ENCODE data around the gene TXLNB. TPM values are rescaled to one million over a fixed set of nuclear protein-coding genes. Genes with fewer than 3 reads are reported as not detected.

Gene TXLNB
- total RNA-seq, 6 experiments from 2014 or later: 0.07 TPM; not detected in 5

DNA sequence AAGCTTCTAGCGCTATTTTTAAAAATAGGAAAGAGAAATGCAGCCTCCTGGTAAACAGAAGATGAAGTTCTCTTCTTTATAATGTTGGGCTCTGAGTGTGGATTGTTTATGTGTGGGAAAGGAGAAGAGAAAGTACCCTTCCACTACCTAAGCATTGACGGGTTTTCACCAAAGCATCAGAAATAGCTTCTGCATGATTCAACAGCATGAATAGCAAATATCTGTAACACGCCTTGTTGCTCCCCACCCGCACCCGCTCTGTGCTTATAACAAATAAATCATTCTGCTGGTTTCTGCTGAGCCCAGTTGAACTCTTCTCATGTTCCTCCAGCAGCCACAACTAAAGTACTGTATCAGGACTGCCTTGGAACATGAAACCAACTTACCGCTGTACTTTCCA, 20.7 kb downstream of the TXLNB start:
- no peak for DNase-seq
- Mint-ChIP-seq H3K4me3 (no peak overlapping the region), H3K9me3 (no peaks in the 10 kb centered on the region), H3K27ac (no peak overlapping the region), H3K36me3 (ENCODE audit: low read depth) (no peaks in the 10 kb centered on the region), H3K27me3 (ENCODE audit: insufficient read depth) (peaks cover 5% of the 10 kb centered on the region), H3K4me1 (ENCODE audit: low read depth) (no peaks in the 10 kb centered on the region)
- TF ChIP-seq, protein P1, sequence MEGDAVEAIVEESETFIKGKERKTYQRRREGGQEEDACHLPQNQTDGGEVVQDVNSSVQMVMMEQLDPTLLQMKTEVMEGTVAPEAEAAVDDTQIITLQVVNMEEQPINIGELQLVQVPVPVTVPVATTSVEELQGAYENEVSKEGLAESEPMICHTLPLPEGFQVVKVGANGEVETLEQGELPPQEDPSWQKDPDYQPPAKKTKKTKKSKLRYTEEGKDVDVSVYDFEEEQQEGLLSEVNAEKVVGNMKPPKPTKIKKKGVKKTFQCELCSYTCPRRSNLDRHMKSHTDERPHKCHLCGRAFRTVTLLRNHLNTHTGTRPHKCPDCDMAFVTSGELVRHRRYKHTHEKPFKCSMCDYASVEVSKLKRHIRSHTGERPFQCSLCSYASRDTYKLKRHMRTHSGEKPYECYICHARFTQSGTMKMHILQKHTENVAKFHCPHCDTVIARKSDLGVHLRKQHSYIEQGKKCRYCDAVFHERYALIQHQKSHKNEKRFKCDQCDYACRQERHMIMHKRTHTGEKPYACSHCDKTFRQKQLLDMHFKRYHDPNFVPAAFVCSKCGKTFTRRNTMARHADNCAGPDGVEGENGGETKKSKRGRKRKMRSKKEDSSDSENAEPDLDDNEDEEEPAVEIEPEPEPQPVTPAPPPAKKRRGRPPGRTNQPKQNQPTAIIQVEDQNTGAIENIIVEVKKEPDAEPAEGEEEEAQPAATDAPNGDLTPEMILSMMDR (IDR thresholded peaks at IDR 0.05): no peak

DNA sequence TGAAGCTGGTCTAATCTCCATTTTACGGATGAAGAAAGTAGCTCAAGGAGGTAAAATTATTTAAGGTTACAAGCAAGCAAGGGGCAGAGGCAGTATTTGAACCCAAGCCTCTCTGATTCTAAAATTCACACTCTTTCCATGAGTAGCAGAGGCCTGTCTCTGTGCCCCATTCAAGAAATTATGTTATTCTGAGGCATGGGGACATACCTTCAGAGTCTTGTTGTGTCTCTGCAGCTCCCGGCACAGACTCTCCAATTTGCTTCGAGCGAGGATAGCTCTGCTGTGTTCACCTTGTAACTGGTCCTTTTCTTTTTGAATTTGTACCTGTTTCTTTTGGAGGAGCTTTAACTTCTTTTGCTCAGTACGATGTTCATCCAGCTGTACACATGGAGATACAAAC, 21.5 kb downstream of the TXLNB start:
- Mint-ChIP-seq H3K36me3 (ENCODE audit: low read depth) (no peaks in the 10 kb centered on the region), H3K27me3 (ENCODE audit: insufficient read depth) (peaks cover 5% of the 10 kb centered on the region), H3K27ac (no peak overlapping the region), H3K9me3 (no peaks in the 10 kb centered on the region), H3K4me3 (no peak overlapping the region), H3K4me1 (ENCODE audit: low read depth) (no peaks in the 10 kb centered on the region)
- DNase-seq: no peak
- TF ChIP-seq, protein P1 (IDR thresholded peaks at IDR 0.05): no peak

DNA sequence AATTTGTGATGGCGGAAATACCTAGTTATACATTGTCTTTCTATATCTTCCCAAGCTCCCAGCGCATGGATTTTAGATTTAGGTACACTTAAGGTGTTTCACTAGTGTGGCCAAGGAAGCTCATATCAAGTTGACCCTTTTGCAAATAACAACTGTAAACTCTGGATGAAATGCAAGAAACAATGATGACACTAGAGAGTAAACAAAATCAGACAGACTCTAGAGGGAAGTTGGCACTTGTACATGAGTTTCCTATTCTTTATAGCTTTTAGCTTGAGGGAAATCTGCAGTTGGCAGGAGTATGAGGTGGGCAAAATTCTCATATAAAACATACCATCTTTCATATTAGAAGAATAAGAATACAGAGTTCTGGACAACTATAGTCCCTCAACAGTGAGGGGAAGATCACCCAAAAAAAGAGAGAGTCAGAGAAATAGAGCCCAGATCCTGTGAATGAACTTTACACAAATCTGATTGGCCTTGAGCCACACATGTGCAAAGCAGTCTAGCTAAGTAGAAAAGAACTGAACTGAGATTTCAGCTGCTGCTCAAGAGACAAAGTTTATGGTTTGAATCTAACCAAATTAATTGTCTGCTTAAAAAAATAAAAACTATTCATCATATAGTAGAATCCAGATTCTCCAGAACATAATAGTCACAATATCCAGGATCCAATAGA, 26.1 kb downstream of the TXLNB start:
- no peak for DNase-seq
- H3K36me3 Mint-ChIP-seq (ENCODE audit: low read depth): no peaks in the 10 kb centered on the region
- no peak overlapping the region for H3K4me3 Mint-ChIP-seq
- no peaks in the 10 kb centered on the region for H3K9me3 Mint-ChIP-seq
- H3K27ac Mint-ChIP-seq: no peak overlapping the region
- peaks cover 7% of the 10 kb centered on the region for H3K4me1 Mint-ChIP-seq (ENCODE audit: low read depth)
- H3K27me3 Mint-ChIP-seq (ENCODE audit: insufficient read depth): peaks cover 5% of the 10 kb centered on the region
- TF ChIP-seq, protein P1 (IDR thresholded peaks at IDR 0.05): no peak

DNA sequence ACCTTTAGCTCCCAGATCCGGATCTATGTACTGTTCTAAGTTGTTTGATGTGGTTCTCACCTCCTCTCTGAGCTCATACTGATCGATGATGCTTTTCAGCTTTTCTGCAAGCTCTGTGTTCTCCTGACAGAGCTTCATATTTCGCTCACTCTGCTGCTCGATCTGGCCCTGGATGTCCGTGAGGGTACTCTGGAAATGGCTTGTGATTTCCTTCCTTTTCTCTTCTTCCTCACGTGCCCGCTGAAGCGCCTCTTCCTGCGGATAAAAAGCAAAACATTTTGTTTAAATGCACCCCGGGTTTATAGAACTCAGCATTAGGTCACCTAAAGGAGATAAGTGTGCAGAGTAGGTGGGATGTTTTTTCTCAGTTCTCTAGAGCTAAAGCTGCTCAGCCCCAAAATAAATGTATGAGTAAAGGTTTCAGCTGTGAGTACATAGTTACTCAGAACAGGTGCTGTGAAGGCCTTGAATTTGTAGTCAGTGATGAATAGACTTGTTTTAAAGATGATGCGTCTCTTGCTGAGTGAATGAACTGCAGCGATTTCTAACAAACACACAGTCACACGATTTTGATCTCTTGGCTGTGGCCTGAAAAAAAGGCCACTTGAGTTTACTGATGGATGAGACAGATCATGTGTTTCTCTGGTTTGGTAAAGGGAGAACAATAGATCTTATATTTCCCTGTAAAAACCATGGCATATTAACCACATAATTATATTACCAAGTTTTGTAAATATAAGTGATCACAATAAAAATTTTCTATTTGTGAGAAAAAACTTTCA, 29.1 kb downstream of the TXLNB start:
- no peaks in the 10 kb centered on the region for H3K36me3 Mint-ChIP-seq (ENCODE audit: low read depth)
- no peak overlapping the region for H3K4me3 Mint-ChIP-seq
- no peak overlapping the region for H3K27ac Mint-ChIP-seq
- DNase-seq: no peak
- H3K9me3 Mint-ChIP-seq: no peaks in the 10 kb centered on the region
- H3K27me3 Mint-ChIP-seq (ENCODE audit: insufficient read depth): peaks cover 3% of the 10 kb centered on the region
- TF ChIP-seq, protein P1 (IDR thresholded peaks at IDR 0.05): no peak
- peaks cover 7% of the 10 kb centered on the region for H3K4me1 Mint-ChIP-seq (ENCODE audit: low read depth)

DNA sequence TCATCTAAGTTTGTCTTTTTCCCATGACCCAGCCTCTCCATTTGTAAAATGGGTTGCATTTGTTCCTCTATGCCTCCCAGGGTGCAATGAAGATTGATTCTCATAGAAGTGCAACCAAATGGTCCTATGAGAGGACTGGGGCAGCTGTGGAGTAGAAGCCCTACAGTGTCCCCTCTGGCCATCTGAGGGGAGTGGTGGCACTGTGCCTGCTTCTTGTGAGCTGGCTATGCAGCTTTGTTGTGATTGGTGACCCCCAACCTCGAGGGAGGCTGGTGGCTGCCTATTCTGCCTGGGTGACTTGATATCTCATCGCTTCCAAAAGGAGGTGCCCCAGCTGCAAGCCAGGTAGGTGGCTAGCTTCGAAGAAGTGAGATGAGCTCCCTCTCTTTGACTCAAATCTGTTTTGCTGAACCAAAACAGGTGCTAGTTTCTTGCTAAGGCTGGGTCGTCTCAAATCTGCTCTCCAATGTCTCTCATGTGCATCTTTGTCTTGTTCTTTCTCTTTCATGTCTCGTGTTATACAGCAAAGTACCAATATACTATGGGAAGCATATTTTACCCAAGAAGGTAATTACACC, 33.9 kb downstream of the TXLNB start:
- no peak overlapping the region for H3K4me3 Mint-ChIP-seq
- H3K27ac Mint-ChIP-seq: no peak overlapping the region
- H3K9me3 Mint-ChIP-seq: no peaks in the 10 kb centered on the region
- H3K27me3 Mint-ChIP-seq (ENCODE audit: insufficient read depth): peaks cover 3% of the 10 kb centered on the region; the same call in 1 of the 2 replicates
- no peaks in the 10 kb centered on the region for H3K36me3 Mint-ChIP-seq (ENCODE audit: low read depth)
- no peak for DNase-seq
- TF ChIP-seq, protein P1 (IDR thresholded peaks at IDR 0.05): no peak
- H3K4me1 Mint-ChIP-seq (ENCODE audit: low read depth): peaks cover 4% of the 10 kb centered on the region

All from HFFc6 (cell line).